Panc1 (cell line): ENCODE measurements around the gene NGEF.

ENCODE experiments used
- CTCF ChIP-seq: fragments of 450-650 bp; IDR thresholded peaks from 2 replicates; pipeline ENCODE4 v1.5.1; 2017; ENCODE audit warnings: mild to moderate bottlenecking
- POLR2AphosphoS5 ChIP-seq: IDR thresholded peaks from 2 replicates; pipeline ENCODE4 v1.6.1; 2012; ENCODE audit warnings: mild to moderate bottlenecking, low read depth, low read length, moderate library complexity
- REST ChIP-seq, 2 experiments: IDR thresholded peaks; 2 replicates each; pipeline ENCODE4 v1.6.1; 2011 to 2012; ENCODE audit warnings: low read depth in 2 of 2, control low read depth in 1 of 2, low read length in 1 of 2, mild to moderate bottlenecking in 1 of 2, moderate library complexity in 1 of 2; ENCODE audit not compliant: insufficient read depth in 1 of 2

GRCh38 chr2:232835687-232836208 is 177.3 kb downstream of the NGEF start:
- TF ChIP-seq CTCF (no peak), POLR2AphosphoS5 (no peak), REST (IDR thresholded peaks at IDR 0.05; ENCODE audit: insufficient read depth in 1 of 2, low read depth in 2 of 2, low read length in 1 of 2) (no peak)
